Smooth muscle cell of the coronary artery (primary cell): ENCODE data around the gene NPAS3. TPM values are rescaled to one million over a fixed set of nuclear protein-coding genes. Genes with fewer than 3 reads are reported as not detected.

Experiments used
- total RNA-seq: library from RNA; depleted of rRNA; stranded (reverse); fragments of >200 nt; gene quantifications from 2 replicates; pipeline ENCODE4 v1.2.3, GENCODE V29; 2014; ENCODE audit warnings: low replicate concordance

Gene NPAS3
- total RNA-seq: 0.08 and 1.1 TPM in 2 replicates

DNA sequence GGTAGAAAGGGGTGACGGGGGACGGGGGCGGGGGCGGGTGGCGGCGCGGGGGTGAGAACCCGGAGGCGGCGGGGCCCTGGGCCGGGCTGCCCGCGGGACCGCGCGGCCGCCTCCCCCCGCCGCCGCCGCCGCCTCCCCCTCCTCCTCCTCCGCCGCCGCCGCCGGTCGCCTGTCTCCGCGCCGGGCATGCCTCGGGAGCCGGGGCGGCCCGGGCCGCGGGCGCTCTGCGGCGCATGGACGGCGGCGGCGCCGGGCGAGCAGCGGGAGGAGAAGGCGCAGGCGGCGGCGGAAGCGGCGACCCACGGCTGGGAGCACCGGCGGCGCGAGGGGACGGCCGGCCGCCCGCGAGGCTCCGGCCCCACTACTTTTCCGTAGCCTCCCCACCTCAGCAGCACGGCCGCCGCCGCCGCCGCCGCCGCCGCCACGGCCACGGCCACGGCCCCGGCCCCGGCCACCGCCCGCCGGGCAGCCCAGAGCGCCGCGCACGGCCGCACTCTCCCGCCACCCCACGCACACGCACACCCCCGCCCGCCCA is at the start of gene NPAS3:
Gene NPAS3 (plus strand): TSS at position 161 of the 535 bp plus-strand sequence.

